H9 (cell line): ENCODE data around the gene INVS. TPM values are rescaled to one million over a fixed set of nuclear protein-coding genes. Genes with fewer than 3 reads are reported as not detected.

Experiments
- DNase-seq: peaks from one replicate; pipeline ENCODE4 v3.0.0-alpha.2; 2017
- H2AFZ ChIP-seq: one replicate; pipeline ENCODE4 v1.6.1; 2013; ENCODE audit warnings: mild to moderate bottlenecking, low read length, control low read depth, moderate library complexity
- H2AK5ac ChIP-seq: 2 replicates; pipeline ENCODE4 v1.6.1; 2013; ENCODE audit warnings: low read length, control low read depth, mixed read lengths; ENCODE audit not compliant: insufficient read length
- H2BK120ac ChIP-seq: one replicate; pipeline ENCODE4 v1.6.1; 2013; ENCODE audit warnings: low read depth, mild to moderate bottlenecking, low read length, control low read depth, inconsistent platforms; ENCODE audit not compliant: poor library complexity, severe bottlenecking
- H2BK12ac ChIP-seq: 2 replicates; pipeline ENCODE4 v1.6.1; 2013; ENCODE audit warnings: low read length, control low read depth, mixed read lengths, low read depth; ENCODE audit not compliant: insufficient read length
- H2BK15ac ChIP-seq: 2 replicates; pipeline ENCODE4 v1.6.1; 2013; ENCODE audit warnings: low read depth, low read length, control low read depth
- H2BK20ac ChIP-seq: one replicate; pipeline ENCODE4 v1.6.1; 2013; ENCODE audit warnings: low read depth, mild to moderate bottlenecking, low read length, control low read depth, inconsistent platforms; ENCODE audit not compliant: poor library complexity, severe bottlenecking
- H2BK5ac ChIP-seq: 2 replicates; pipeline ENCODE4 v1.6.1; 2013; ENCODE audit warnings: low read length, control low read depth, mixed read lengths; ENCODE audit not compliant: insufficient read length
- H3K14ac ChIP-seq: 2 replicates; pipeline ENCODE4 v1.6.1; 2013; ENCODE audit warnings: low read length, control low read depth; ENCODE audit not compliant: insufficient read depth
- H3K18ac ChIP-seq: 2 replicates; pipeline ENCODE4 v1.6.1; 2013; ENCODE audit warnings: low read depth, mild to moderate bottlenecking, mixed read lengths, low read length, control low read depth; ENCODE audit not compliant: insufficient read length
- H3K23ac ChIP-seq: 2 replicates; pipeline ENCODE4 v1.6.1; 2013; ENCODE audit warnings: low read length, control low read depth, mixed read lengths, low read depth; ENCODE audit not compliant: insufficient read length
- H3K23me2 ChIP-seq: 2 replicates; pipeline ENCODE4 v1.6.1; 2013; ENCODE audit warnings: low read depth, mild to moderate bottlenecking, mixed read lengths, low read length, control low read depth; ENCODE audit not compliant: insufficient read length, poor library complexity, severe bottlenecking
- H3K27ac ChIP-seq: 2 replicates; pipeline ENCODE4 v1.5.1; 2013; ENCODE audit warnings: low read length, control low read depth, mixed read lengths, low read depth; ENCODE audit not compliant: insufficient read length
- H3K27me3 ChIP-seq: 2 replicates; pipeline ENCODE4 v1.6.1; 2013; ENCODE audit warnings: low read length, control low read depth, inconsistent platforms; ENCODE audit not compliant: insufficient read depth
- H3K4ac ChIP-seq: 2 replicates; pipeline ENCODE4 v1.6.1; 2013; ENCODE audit warnings: low read depth, mild to moderate bottlenecking, control low read depth, inconsistent platforms, low read length, moderate library complexity
- H3K4me1 ChIP-seq: 2 replicates; pipeline ENCODE4 v1.6.1; 2013; ENCODE audit warnings: low read length, control low read depth, inconsistent platforms; ENCODE audit not compliant: insufficient read depth
- H3K4me2 ChIP-seq: 2 replicates; pipeline ENCODE4 v1.6.1; 2013; ENCODE audit warnings: low read length, control low read depth, mixed read lengths; ENCODE audit not compliant: insufficient read length, insufficient read depth
- H3K56ac ChIP-seq: 2 replicates; pipeline ENCODE4 v1.6.1; 2013; ENCODE audit warnings: low read depth, mild to moderate bottlenecking, mixed read lengths, low read length, control low read depth; ENCODE audit not compliant: insufficient read length
- H3K79me1 ChIP-seq: 2 replicates; pipeline ENCODE4 v1.6.1; 2013; ENCODE audit warnings: low read depth, mild to moderate bottlenecking, moderate library complexity, low read length, control low read depth, inconsistent platforms; ENCODE audit not compliant: insufficient read depth, poor library complexity, severe bottlenecking
- H3K79me2 ChIP-seq: 2 replicates; pipeline ENCODE4 v1.6.1; 2013; ENCODE audit warnings: low read length, control low read depth, inconsistent platforms; ENCODE audit not compliant: insufficient read depth
- H3K9ac ChIP-seq: 2 replicates; pipeline ENCODE4 v1.6.1; 2013; ENCODE audit warnings: low read length, control low read depth, mixed read lengths; ENCODE audit not compliant: insufficient read length; ENCODE audit errors: extremely low read depth
- H3K9me3 ChIP-seq: one replicate; pipeline ENCODE4 v1.6.1; 2013; ENCODE audit warnings: low read depth, low read length, inconsistent platforms; ENCODE audit not compliant: control insufficient read depth
- H3T11ph ChIP-seq: one replicate; pipeline ENCODE4 v1.6.1; 2013; ENCODE audit warnings: mild to moderate bottlenecking, low read length, control low read depth, inconsistent platforms
- H4K20me1 ChIP-seq: one replicate; pipeline ENCODE4 v1.6.1; 2013; ENCODE audit not compliant: control insufficient read depth, insufficient read length, insufficient read depth
- H4K5ac ChIP-seq: 2 replicates; pipeline ENCODE4 v1.6.1; 2013; ENCODE audit warnings: low read depth, mild to moderate bottlenecking, mixed read lengths, low read length, control low read depth; ENCODE audit not compliant: insufficient read length
- H4K8ac ChIP-seq: replicated peaks from 2 replicates; pipeline ENCODE4 v1.6.1; 2013; ENCODE audit warnings: low read length, control low read depth, mixed read lengths, low read depth; ENCODE audit not compliant: insufficient read length
- H4K91ac ChIP-seq: 2 replicates; pipeline ENCODE4 v1.6.1; 2013; ENCODE audit warnings: low read depth, mild to moderate bottlenecking, moderate library complexity, mixed read lengths, low read length, control low read depth; ENCODE audit not compliant: insufficient read length
- H3K27ac Mint-ChIP-seq, 3 experiments: 2 replicates in 2 of 3; 3 replicates in 1 of 3; pipeline ENCODE4 v1.8.0; 2020 to 2021; ENCODE audit warnings: mixed read lengths in 3 of 3, mild to moderate bottlenecking in 1 of 3, moderate library complexity in 1 of 3
- H3K27me3 Mint-ChIP-seq: 2 replicates; pipeline ENCODE4 v1.8.0; 2021; ENCODE audit warnings: low read depth, mild to moderate bottlenecking, moderate library complexity, mixed read lengths
- H3K36me3 Mint-ChIP-seq, 3 experiments: 2 replicates in 2 of 3; 3 replicates in 1 of 3; pipeline ENCODE4 v1.8.0; 2020 to 2021; ENCODE audit warnings: low read depth in 3 of 3, mixed read lengths in 3 of 3; ENCODE audit not compliant: insufficient read depth in 1 of 3
- H3K4me1 Mint-ChIP-seq, 2 experiments: 2 replicates each; pipeline ENCODE4 v1.8.0; 2020; ENCODE audit warnings: mixed read lengths in 2 of 2
- H3K4me3 Mint-ChIP-seq, 2 experiments: 2 replicates in 1 of 2; 3 replicates in 1 of 2; pipeline ENCODE4 v1.8.0; 2020 to 2021; ENCODE audit warnings: mild to moderate bottlenecking in 2 of 2, mixed read lengths in 2 of 2, moderate library complexity in 1 of 2
- H3K9me3 Mint-ChIP-seq, 2 experiments: 2 replicates in 1 of 2; 3 replicates in 1 of 2; pipeline ENCODE4 v1.8.0; 2020; ENCODE audit warnings: mild to moderate bottlenecking in 2 of 2, mixed read lengths in 2 of 2, moderate library complexity in 1 of 2
- CTCF ChIP-seq: fragments of 200-600 bp; sonication (generic); conservative IDR thresholded peaks from 3 replicates; pipeline ENCODE4 v1.8.0; 2021; ENCODE audit warnings: antibody characterized with exemption, mild to moderate bottlenecking
- WGBS: extraction: QIAGEN DNeasy Blood & Tissue Kit; methylation state at CpG from one replicate; pipeline ENCODE4 v1.1.7; 2013; ENCODE audit warnings: missing lambda C conversion rate, low lambda C conversion rate, mixed read lengths; ENCODE audit not compliant: insufficient read length; ENCODE audit errors: extremely low coverage; 5-methylcytosine and 5-hydroxymethylcytosine counted together
- total RNA-seq: library from RNA; stranded (reverse); gene quantifications from 2 replicates; pipeline ENCODE4 v1.2.1, GENCODE V29; 2021

The INVS gene
- total RNA-seq, 1 experiment from 2014 or later = 7.5 TPM

- H3K36me3 Mint-ChIP-seq = peaks cover 40 to 53% (median 46%) of the 10 kb centered on the region in 3 experiments
- H3K4ac ChIP-seq = no peak overlapping the region
- H3K79me2 ChIP-seq = no peaks in the 10 kb centered on the region
- H4K20me1 ChIP-seq = no peaks in the 10 kb centered on the region
- no peak overlapping the region for H4K5ac ChIP-seq
- no peak for DNase-seq
- H3K23me2 ChIP-seq = no peaks in the 10 kb centered on the region
- no peak for TF ChIP-seq CTCF
- H2BK5ac ChIP-seq = no peak overlapping the region
- no peak overlapping the region for H3K18ac ChIP-seq
- no peak overlapping the region for H3K27ac Mint-ChIP-seq
- no peak overlapping the region for H2BK12ac ChIP-seq
- no peak overlapping the region for H3K14ac ChIP-seq
- H3K4me1 ChIP-seq = no peaks in the 10 kb centered on the region
- no peak overlapping the region for H2AK5ac ChIP-seq
- no peaks in the 10 kb centered on the region for H3K27me3 ChIP-seq
- no peak overlapping the region for H3T11ph ChIP-seq
- H4K8ac ChIP-seq = no peak overlapping the region
- no peaks in the 10 kb centered on the region for H3K9me3 ChIP-seq
- H2BK20ac ChIP-seq = no peak overlapping the region
- H2AFZ ChIP-seq = no peak overlapping the region
- no peaks in the 10 kb centered on the region for H3K79me1 ChIP-seq
- peaks cover 7 to 12% of the 10 kb centered on the region in 2 experiments; a peak in 2 of 5 replicates for H3K9me3 Mint-ChIP-seq
- no peaks in the 10 kb centered on the region for H3K27me3 Mint-ChIP-seq
- H3K23ac ChIP-seq = no peak overlapping the region
- WGBS = no CpG with 5 or more reads among the region's 7 CpGs
- H4K91ac ChIP-seq = no peak overlapping the region
- no peaks in the 10 kb centered on the region for H3K4me1 Mint-ChIP-seq
- no peak overlapping the region for H2BK120ac ChIP-seq
- no peak overlapping the region for H3K4me2 ChIP-seq
- H3K27ac ChIP-seq = no peak overlapping the region
- no peak overlapping the region for H2BK15ac ChIP-seq
- no peak overlapping the region for H3K56ac ChIP-seq
- H3K4me3 Mint-ChIP-seq = no peak overlapping the region
- H3K9ac ChIP-seq = no peak overlapping the region
These were observed 186.6 kb downstream of the INVS start for GRCh38 chr9:100285601-100286000.
